CD8-positive, alpha-beta memory T cell (primary cell): ENCODE measurements around the gene NFIX. TPM values are rescaled to one million over a fixed set of nuclear protein-coding genes. Genes with fewer than 3 reads are reported as not detected.

Experiments
- CTCF ChIA-PET: fragments of 350-600 bp; sonication (Branson Sonifier 250); formaldehyde crosslinking; loops from one replicate; lab custom pipeline; 2021; ENCODE audit warnings: antibody characterized with exemption; lab: Charles Lee
- POLR2A ChIA-PET: fragments of 350-600 bp; sonication (Branson Sonifier 250); formaldehyde crosslinking; loops from one replicate; lab custom pipeline; 2021; ENCODE audit warnings: antibody characterized with exemption; lab: Charles Lee
- DNase-seq, 5 donors: peaks; one replicate each; pipeline versions ENCODE4 v3.0.0 to v3.0.0-alpha.2; 2020 to 2022; ENCODE audit warnings: mixed read lengths in 1 of 5
- H3K27ac ChIP-seq: one replicate; pipeline ENCODE4 v1.7.0; 2013; ENCODE audit warnings: low read depth, mild to moderate bottlenecking, low read length, moderate library complexity
- H3K27me3 ChIP-seq: 2 replicates; pipeline ENCODE4 v1.7.0; 2013; ENCODE audit warnings: low read length, mild to moderate bottlenecking; ENCODE audit not compliant: insufficient read depth, poor library complexity, severe bottlenecking
- H3K36me3 ChIP-seq: 2 replicates; pipeline ENCODE4 v1.7.0; 2013; ENCODE audit warnings: mild to moderate bottlenecking, low read length, moderate library complexity; ENCODE audit not compliant: insufficient read depth
- H3K4me1 ChIP-seq: 2 replicates; pipeline ENCODE4 v1.7.0; 2013; ENCODE audit warnings: mild to moderate bottlenecking, low read length, moderate library complexity; ENCODE audit not compliant: insufficient read depth
- H3K4me3 ChIP-seq: 2 replicates; pipeline ENCODE4 v1.7.0; 2013; ENCODE audit warnings: mild to moderate bottlenecking, low read length
- H3K9me3 ChIP-seq: 2 replicates; pipeline ENCODE4 v1.7.0; 2013; ENCODE audit warnings: mild to moderate bottlenecking, low read length
- H3K27ac Mint-ChIP-seq, 8 donors: one replicate each; pipeline ENCODE4 v1.8.0; 2020 to 2021; ENCODE audit warnings: mixed read lengths in 8 of 8, mild to moderate bottlenecking in 6 of 8, inconsistent platforms in 3 of 8, moderate library complexity in 3 of 8
- H3K27me3 Mint-ChIP-seq, 2 donors: one replicate each; pipeline ENCODE4 v1.8.0; 2020 to 2021; ENCODE audit warnings: mixed read lengths in 2 of 2, mild to moderate bottlenecking in 1 of 2, moderate library complexity in 1 of 2
- H3K36me3 Mint-ChIP-seq, 3 donors: one replicate each; pipeline ENCODE4 v1.8.0; 2020 to 2021; ENCODE audit warnings: mixed read lengths in 3 of 3, inconsistent platforms in 1 of 3, mild to moderate bottlenecking in 1 of 3
- H3K4me1 Mint-ChIP-seq, 3 donors: one replicate each; pipeline ENCODE4 v1.8.0; 2020 to 2021; ENCODE audit warnings: mixed read lengths in 3 of 3, inconsistent platforms in 1 of 3, mild to moderate bottlenecking in 1 of 3
- H3K4me3 Mint-ChIP-seq, 7 donors: one replicate each; pipeline ENCODE4 v1.8.0; 2020 to 2021; ENCODE audit warnings: mixed read lengths in 7 of 7, mild to moderate bottlenecking in 6 of 7, moderate library complexity in 4 of 7, inconsistent platforms in 2 of 7
- H3K9me3 Mint-ChIP-seq, 5 donors: one replicate each; pipeline ENCODE4 v1.8.0; 2020 to 2022; ENCODE audit warnings: mixed read lengths in 5 of 5, mild to moderate bottlenecking in 3 of 5, moderate library complexity in 2 of 5, inconsistent platforms in 1 of 5
- polyA plus RNA-seq: library from polyadenylated mRNA; unstranded; fragments of 300-500 nt; fragmentation: Illumina TruSeq; gene quantifications from one replicate; pipeline ENCODE4 v1.2.3, GENCODE V29; 2021
- total RNA-seq, 2 experiments: library from RNA; stranded (reverse); gene quantifications; one replicate each; pipeline ENCODE4 v1.2.3, GENCODE V29; 2021

NFIX gene
- total and polyA plus RNA-seq, 3 experiments from 2014 or later = 0.94 to 2.8 (median 2.3) TPM

- H3K4me1 ChIP-seq = no peaks in the 10 kb centered on the region
- CTCF ChIA-PET = interaction anchor here (0.7 to 7.5 kb wide), 9 partner anchors 11 to 186 kb away, joined by 3 to 58 read pairs (median 5); no protein-coding TSS in a partner anchor
- H3K27ac Mint-ChIP-seq = peak overlapping the region in 1 of 8 donors; percentile 33
Observed at GRCh38 chr19:13033244-13033643, 38.0 kb downstream of the NFIX start.

GRCh38 chr19:13033819-13034611 lies 38.7 kb downstream of the NFIX start:
- DNase-seq = peak in 3 of 5 donors; percentile 23 to 67 (median 29)
- Mint-ChIP-seq H3K36me3 (no peaks in the 10 kb centered on the region), H3K4me1 (peaks cover 0 to 4% (median 0%) of the 10 kb centered on the region in 3 donors)

More at GRCh38 chr19:13033244-13033643, 38.0 kb downstream of the NFIX start:
- H3K27ac ChIP-seq = no peak overlapping the region
- no peaks in the 10 kb centered on the region for H3K27me3 ChIP-seq
- H3K36me3 Mint-ChIP-seq = no peaks in the 10 kb centered on the region
- no peaks in the 10 kb centered on the region for H3K36me3 ChIP-seq
- H3K4me3 Mint-ChIP-seq = no peak overlapping the region
- H3K9me3 Mint-ChIP-seq = no peaks in the 10 kb centered on the region
- peaks cover 0 to 4% (median 0%) of the 10 kb centered on the region in 3 donors for H3K4me1 Mint-ChIP-seq
- no peaks in the 10 kb centered on the region for H3K9me3 ChIP-seq
- H3K27me3 Mint-ChIP-seq = peaks cover 11 to 23% of the 10 kb centered on the region in 2 donors
- POLR2A ChIA-PET = no interaction called here
- DNase-seq = no peak
- no peak overlapping the region for H3K4me3 ChIP-seq

GRCh38 chr19:13034636-13035035 lies 39.4 kb downstream of the NFIX start:
- POLR2A ChIA-PET = no interaction called here

More at GRCh38 chr19:13033819-13034611, 38.7 kb downstream of the NFIX start:
- no peaks in the 10 kb centered on the region for H3K9me3 Mint-ChIP-seq
- ChIA-PET CTCF (interaction anchor here (0.7 to 7.5 kb wide), 10 partner anchors 10 to 187 kb away, joined by 3 to 58 read pairs (median 4); no protein-coding TSS in a partner anchor), POLR2A (no interaction called here)
- H3K27me3 Mint-ChIP-seq = peaks cover 6 to 22% of the 10 kb centered on the region in 2 donors
- Histone ChIP-seq H3K36me3 (no peaks in the 10 kb centered on the region), H3K9me3 (no peaks in the 10 kb centered on the region), H3K27ac (no peak overlapping the region), H3K4me3 (no peak overlapping the region), H3K4me1 (no peaks in the 10 kb centered on the region), H3K27me3 (no peaks in the 10 kb centered on the region)
- H3K4me3 Mint-ChIP-seq = no peak overlapping the region
- peak overlapping the region in 2 of 8 donors; percentile 70 to 78 for H3K27ac Mint-ChIP-seq

GRCh38 chr19:13035820-13036365 lies 40.6 kb downstream of the NFIX start:
- no peaks in the 10 kb centered on the region for H3K27me3 ChIP-seq
- H3K36me3 Mint-ChIP-seq = no peaks in the 10 kb centered on the region
- ChIA-PET CTCF (no interaction called here), POLR2A (no interaction called here)
- peaks cover 0 to 4% (median 0%) of the 10 kb centered on the region in 3 donors for H3K4me1 Mint-ChIP-seq
- no peak overlapping the region for H3K27ac ChIP-seq
- DNase-seq = no peak
- no peak overlapping the region for H3K4me3 ChIP-seq
- H3K9me3 ChIP-seq = no peaks in the 10 kb centered on the region
- H3K4me1 ChIP-seq = no peaks in the 10 kb centered on the region
- H3K4me3 Mint-ChIP-seq = no peak overlapping the region
- H3K27me3 Mint-ChIP-seq = peaks cover 0 to 16% of the 10 kb centered on the region in 2 donors
- no peaks in the 10 kb centered on the region for H3K36me3 ChIP-seq
- H3K9me3 Mint-ChIP-seq = no peaks in the 10 kb centered on the region
- H3K27ac Mint-ChIP-seq = peak overlapping the region in 1 of 8 donors; percentile 66

More at GRCh38 chr19:13034636-13035035, 39.4 kb downstream of the NFIX start:
- no peaks in the 10 kb centered on the region for H3K9me3 Mint-ChIP-seq
- no peak overlapping the region for H3K27ac ChIP-seq
- H3K4me3 ChIP-seq = no peak overlapping the region
- no peaks in the 10 kb centered on the region for H3K9me3 ChIP-seq
- H3K27ac Mint-ChIP-seq = no peak overlapping the region
- H3K36me3 ChIP-seq = no peaks in the 10 kb centered on the region
- H3K36me3 Mint-ChIP-seq = no peaks in the 10 kb centered on the region
- H3K4me3 Mint-ChIP-seq = no peak overlapping the region
- peaks cover 0 to 4% (median 0%) of the 10 kb centered on the region in 3 donors for H3K4me1 Mint-ChIP-seq
- DNase-seq = no peak
- no peaks in the 10 kb centered on the region for H3K27me3 ChIP-seq
- H3K4me1 ChIP-seq = no peaks in the 10 kb centered on the region
- CTCF ChIA-PET = interaction anchor here (1.2 to 7.5 kb wide), 5 partner anchors 9 to 69 kb away, joined by 3 to 58 read pairs (median 8); no protein-coding TSS in a partner anchor
- peaks cover 4 to 20% of the 10 kb centered on the region in 2 donors for H3K27me3 Mint-ChIP-seq

- H3K4me3 Mint-ChIP-seq = no peak overlapping the region
- peaks cover 0 to 4% (median 0%) of the 10 kb centered on the region in 3 donors for H3K4me1 Mint-ChIP-seq
- H3K36me3 Mint-ChIP-seq = no peaks in the 10 kb centered on the region
- CTCF ChIA-PET = no interaction called here
- Histone ChIP-seq H3K4me1 (no peaks in the 10 kb centered on the region), H3K27ac (no peak overlapping the region), H3K27me3 (no peaks in the 10 kb centered on the region), H3K36me3 (no peaks in the 10 kb centered on the region), H3K4me3 (no peak overlapping the region), H3K9me3 (no peaks in the 10 kb centered on the region)
- peak overlapping the region in 1 of 8 donors; percentile 66 for H3K27ac Mint-ChIP-seq
- POLR2A ChIA-PET = no interaction called here
- DNase-seq = no peak
- H3K9me3 Mint-ChIP-seq = no peaks in the 10 kb centered on the region
- H3K27me3 Mint-ChIP-seq = peaks cover 0 to 16% of the 10 kb centered on the region in 2 donors
Observed at GRCh38 chr19:13036366-13036976, 41.2 kb downstream of the NFIX start.

GRCh38 chr19:13037161-13037560 lies 41.9 kb downstream of the NFIX start:
- peaks cover 0 to 16% of the 10 kb centered on the region in 2 donors for H3K27me3 Mint-ChIP-seq
- no peaks in the 10 kb centered on the region for H3K27me3 ChIP-seq
- H3K9me3 Mint-ChIP-seq = no peaks in the 10 kb centered on the region
- no peaks in the 10 kb centered on the region for H3K4me1 ChIP-seq
- H3K9me3 ChIP-seq = no peaks in the 10 kb centered on the region
- H3K36me3 Mint-ChIP-seq = no peaks in the 10 kb centered on the region
- H3K4me1 Mint-ChIP-seq = peaks cover 0 to 4% (median 0%) of the 10 kb centered on the region in 3 donors
- no peaks in the 10 kb centered on the region for H3K36me3 ChIP-seq
- no peak overlapping the region for H3K27ac ChIP-seq
- H3K4me3 ChIP-seq = no peak overlapping the region
- ChIA-PET CTCF (no interaction called here), POLR2A (no interaction called here)
- H3K27ac Mint-ChIP-seq = peak overlapping the region in 2 of 8 donors; percentile 4 to 89
- DNase-seq = no peak
- no peak overlapping the region for H3K4me3 Mint-ChIP-seq

- Histone ChIP-seq H3K27me3 (no peaks in the 10 kb centered on the region), H3K4me1 (peaks cover under 1% of the 10 kb centered on the region), H3K9me3 (no peaks in the 10 kb centered on the region), H3K4me3 (no peak overlapping the region), H3K27ac (no peak overlapping the region), H3K36me3 (no peaks in the 10 kb centered on the region)
- Mint-ChIP-seq H3K27ac (peak overlapping the region in 1 of 8 donors; percentile 79), H3K27me3 (peaks cover 0 to 16% of the 10 kb centered on the region in 2 donors), H3K9me3 (no peaks in the 10 kb centered on the region), H3K4me1 (peaks cover 1 to 5% (median 2%) of the 10 kb centered on the region in 3 donors), H3K4me3 (no peak overlapping the region), H3K36me3 (no peaks in the 10 kb centered on the region)
- DNase-seq = no peak
- CTCF ChIA-PET = no interaction called here
- POLR2A ChIA-PET = no interaction called here
Observed at GRCh38 chr19:13037731-13038130, 42.5 kb downstream of the NFIX start.
